ENCODE measurements around the gene ARHGEF7.

ARHGEF7 gene

DNA sequence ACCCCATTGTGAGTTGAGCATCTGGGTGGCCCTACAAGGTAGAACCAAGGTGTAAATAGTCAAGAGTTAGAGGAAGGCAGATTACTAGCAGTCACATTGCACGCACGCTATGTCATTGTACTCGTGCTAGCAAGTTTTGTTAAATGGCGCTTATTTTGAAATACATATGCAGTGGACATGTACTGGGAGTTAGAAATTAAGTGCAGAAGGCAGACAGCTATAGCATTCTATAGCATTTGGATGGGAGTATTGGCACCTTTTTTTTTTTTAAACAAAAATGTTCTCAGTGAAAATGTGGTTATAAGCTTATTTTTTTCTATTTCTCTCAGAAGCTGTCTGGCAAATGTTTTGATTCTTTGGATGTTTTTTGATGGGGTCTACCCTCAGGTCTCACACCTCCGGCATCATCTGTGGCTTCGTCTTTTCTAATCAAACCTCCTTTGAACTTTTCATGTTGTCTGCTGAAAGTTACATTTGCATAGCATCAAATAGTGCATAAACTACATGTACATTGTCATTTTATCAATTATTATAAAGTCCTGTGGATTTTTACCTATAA lies 68.1 kb downstream of the ARHGEF7 start:
- H3K79me2 ChIP-seq (ENCODE audit: low read length): peaks cover 100% of the 10 kb centered on the region

DNA sequence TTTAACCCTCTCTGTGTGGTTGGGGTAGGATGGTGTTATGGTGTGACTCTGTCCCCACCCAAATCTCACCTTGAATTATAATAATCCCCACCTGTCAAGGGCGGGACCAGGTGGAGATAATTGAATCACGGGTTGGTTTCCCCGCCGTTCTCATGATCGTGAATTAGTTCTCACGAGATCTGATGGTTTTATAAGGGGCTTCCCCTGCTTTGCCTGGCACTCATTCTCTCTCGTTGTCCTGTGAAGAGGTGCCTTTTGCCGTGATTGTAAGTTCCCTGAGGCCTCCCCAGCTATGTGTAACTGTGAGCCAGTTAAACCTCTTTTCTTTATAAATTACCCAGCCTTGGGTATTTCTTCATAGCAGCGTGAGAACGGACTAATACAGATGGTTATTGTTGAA lies 68.8 kb downstream of the ARHGEF7 start:
- no peaks in the 10 kb centered on the region for H3K27me3 ChIP-seq (ENCODE audit: low read depth, low read length)
- H4K20me1 ChIP-seq (ENCODE audit: insufficient read depth, low read length): peaks cover 44% of the 10 kb centered on the region
- H3K4me3 ChIP-seq (ENCODE audit: low read length): peak overlapping the region; percentile 64
- peaks cover 100% of the 10 kb centered on the region for H3K79me2 ChIP-seq (ENCODE audit: low read length)
- TF ChIP-seq, protein P1, sequence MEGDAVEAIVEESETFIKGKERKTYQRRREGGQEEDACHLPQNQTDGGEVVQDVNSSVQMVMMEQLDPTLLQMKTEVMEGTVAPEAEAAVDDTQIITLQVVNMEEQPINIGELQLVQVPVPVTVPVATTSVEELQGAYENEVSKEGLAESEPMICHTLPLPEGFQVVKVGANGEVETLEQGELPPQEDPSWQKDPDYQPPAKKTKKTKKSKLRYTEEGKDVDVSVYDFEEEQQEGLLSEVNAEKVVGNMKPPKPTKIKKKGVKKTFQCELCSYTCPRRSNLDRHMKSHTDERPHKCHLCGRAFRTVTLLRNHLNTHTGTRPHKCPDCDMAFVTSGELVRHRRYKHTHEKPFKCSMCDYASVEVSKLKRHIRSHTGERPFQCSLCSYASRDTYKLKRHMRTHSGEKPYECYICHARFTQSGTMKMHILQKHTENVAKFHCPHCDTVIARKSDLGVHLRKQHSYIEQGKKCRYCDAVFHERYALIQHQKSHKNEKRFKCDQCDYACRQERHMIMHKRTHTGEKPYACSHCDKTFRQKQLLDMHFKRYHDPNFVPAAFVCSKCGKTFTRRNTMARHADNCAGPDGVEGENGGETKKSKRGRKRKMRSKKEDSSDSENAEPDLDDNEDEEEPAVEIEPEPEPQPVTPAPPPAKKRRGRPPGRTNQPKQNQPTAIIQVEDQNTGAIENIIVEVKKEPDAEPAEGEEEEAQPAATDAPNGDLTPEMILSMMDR (IDR thresholded peaks at IDR 0.05; ENCODE audit: low read depth, low read length): no peak
- TF ChIP-seq EZH2phosphoT487 (IDR thresholded peaks at IDR 0.05; ENCODE audit: low read depth): no peak
- H3K4me2 ChIP-seq (ENCODE audit: low read length): peak overlapping the region; percentile 72
- peak overlapping the region; percentile 33; the same call in 1 of the 2 replicates for H3K9ac ChIP-seq (ENCODE audit: low read length)
- peaks cover 58% of the 10 kb centered on the region for H3K4me1 ChIP-seq (ENCODE audit: low read length)
- H3K27ac ChIP-seq (ENCODE audit: low read length): peak overlapping the region; percentile 50
- H3K36me3 ChIP-seq (replicated peaks; ENCODE audit: low read depth, low read length): peaks cover 49% of the 10 kb centered on the region
- no peak overlapping the region for H2AFZ ChIP-seq (ENCODE audit: low read depth, low read length)
- peaks cover 8% of the 10 kb centered on the region; the same call in 1 of the 2 replicates for H3K9me3 ChIP-seq (ENCODE audit: insufficient read depth, low read length)

More for the DNA sequence above, 68.1 kb downstream of the ARHGEF7 start:
- Histone ChIP-seq H3K4me2 (ENCODE audit: low read length) (no peak overlapping the region), H3K4me3 (ENCODE audit: low read length) (no peak overlapping the region), H3K27me3 (ENCODE audit: low read depth, low read length) (no peaks in the 10 kb centered on the region), H3K9ac (ENCODE audit: low read length) (no peak overlapping the region), H3K36me3 (replicated peaks; ENCODE audit: low read depth, low read length) (peaks cover 43% of the 10 kb centered on the region), H3K4me1 (ENCODE audit: low read length) (peaks cover 58% of the 10 kb centered on the region), H2AFZ (ENCODE audit: low read depth, low read length) (no peak overlapping the region), H3K27ac (ENCODE audit: low read length) (no peak overlapping the region), H3K9me3 (ENCODE audit: insufficient read depth, low read length) (peaks cover 8% of the 10 kb centered on the region; the same call in 1 of the 2 replicates), H4K20me1 (ENCODE audit: insufficient read depth, low read length) (peaks cover 36% of the 10 kb centered on the region)
- TF ChIP-seq, protein P1 (IDR thresholded peaks at IDR 0.05; ENCODE audit: low read depth, low read length): no peak
- TF ChIP-seq EZH2phosphoT487 (IDR thresholded peaks at IDR 0.05; ENCODE audit: low read depth): no peak

DNA sequence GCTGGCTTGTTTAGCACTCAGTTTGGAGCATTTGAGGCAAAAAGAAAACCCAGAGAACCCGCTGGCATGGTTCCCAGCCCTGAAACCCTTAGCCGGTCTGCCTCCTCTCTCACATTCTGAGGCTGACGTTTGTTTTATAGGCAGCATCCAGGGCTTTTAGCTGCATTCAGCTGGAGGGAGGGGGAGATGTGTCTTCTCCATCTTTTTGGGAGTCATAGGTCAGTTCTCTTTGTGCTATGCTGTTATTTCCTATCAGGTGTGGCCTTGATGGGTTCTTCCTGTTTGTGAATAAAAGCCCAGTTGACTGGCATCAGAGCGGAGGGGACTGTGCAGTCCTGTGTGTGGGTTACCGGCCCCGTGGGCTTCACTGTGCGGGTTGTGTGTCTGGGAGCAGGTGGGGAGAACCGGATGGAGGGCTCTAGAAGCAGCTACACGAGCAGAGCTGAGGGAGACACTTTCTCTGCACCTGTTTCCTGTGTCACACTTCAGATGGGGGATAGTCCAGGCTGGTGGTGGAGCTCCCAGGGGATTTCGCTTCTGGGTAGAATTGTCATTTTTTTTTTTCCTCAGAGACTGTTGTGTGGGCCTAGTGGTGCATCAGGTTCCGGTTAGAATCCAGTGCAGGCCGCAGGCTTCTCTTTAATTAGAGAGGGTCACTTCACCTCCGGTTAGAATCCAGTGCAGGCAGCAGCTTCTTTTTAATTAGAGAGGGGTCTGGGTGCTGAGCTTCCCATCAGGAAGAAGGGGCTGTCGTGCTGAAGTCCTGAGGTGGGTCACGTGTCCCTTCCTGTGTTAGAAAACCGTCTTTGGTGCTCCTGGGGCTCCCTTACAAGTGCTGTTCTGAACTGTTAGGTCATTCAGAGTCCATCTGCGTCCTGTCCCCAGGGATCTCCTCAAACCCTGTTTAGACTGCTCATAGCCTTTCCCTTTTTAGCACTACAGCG lies 69.6 kb downstream of the ARHGEF7 start:
- peaks cover 53% of the 10 kb centered on the region for H3K4me1 ChIP-seq (ENCODE audit: low read length)
- H3K9me3 ChIP-seq (ENCODE audit: insufficient read depth, low read length): peaks cover 8% of the 10 kb centered on the region; the same call in 1 of the 2 replicates
- no peak overlapping the region for H2AFZ ChIP-seq (ENCODE audit: low read depth, low read length)
- peak overlapping the region; percentile 33 for H3K9ac ChIP-seq (ENCODE audit: low read length)
- TF ChIP-seq, protein P1 (IDR thresholded peaks at IDR 0.05; ENCODE audit: low read depth, low read length): no peak
- no peak for TF ChIP-seq EZH2phosphoT487 (IDR thresholded peaks at IDR 0.05; ENCODE audit: low read depth)
- peak overlapping the region; percentile 72 for H3K4me2 ChIP-seq (ENCODE audit: low read length)
- H4K20me1 ChIP-seq (ENCODE audit: insufficient read depth, low read length): peaks cover 47% of the 10 kb centered on the region
- peak overlapping the region; percentile 50 for H3K27ac ChIP-seq (ENCODE audit: low read length)
- H3K36me3 ChIP-seq (replicated peaks; ENCODE audit: low read depth, low read length): peaks cover 52% of the 10 kb centered on the region
- peaks cover 100% of the 10 kb centered on the region for H3K79me2 ChIP-seq (ENCODE audit: low read length)
- H3K4me3 ChIP-seq (ENCODE audit: low read length): peak overlapping the region; percentile 64
- H3K27me3 ChIP-seq (ENCODE audit: low read depth, low read length): no peaks in the 10 kb centered on the region

Data from OCI-LY3 (cell line).